HepG2 (cell line): ENCODE measurements around the gene TPRN. TPM values are rescaled to one million over a fixed set of nuclear protein-coding genes. Genes with fewer than 3 reads are reported as not detected.

ENCODE experiments used
- AHDC1 ChIP-seq: sonication (generic); formaldehyde crosslinking; IDR thresholded peaks from 2 replicates; pipeline ENCODE4 v1.5.1; 2020; ENCODE audit warnings: mild to moderate bottlenecking, missing genetic modification reagents, borderline replicate concordance
- ATF3 ChIP-seq: sonication (generic); formaldehyde crosslinking; IDR thresholded peaks from 2 replicates; pipeline ENCODE4 v1.4.0; 2020; ENCODE audit warnings: missing genetic modification reagents
- ATF7-NPFF ChIP-seq: sonication (generic); formaldehyde crosslinking; IDR thresholded peaks from 2 replicates; pipeline ENCODE4 v1.8.1; 2023; ENCODE audit warnings: mild to moderate bottlenecking, low read depth, missing genetic modification reagents, moderate library complexity
- CBFB ChIP-seq: sonication (generic); formaldehyde crosslinking; IDR thresholded peaks from 2 replicates; pipeline ENCODE4 v1.4.0; 2020; ENCODE audit warnings: missing genetic modification reagents
- HNRNPK ChIP-seq: fragments of 200-400 bp; formaldehyde crosslinking; IDR thresholded peaks from 2 replicates; pipeline ENCODE4 v1.6.1; 2018; ENCODE audit warnings: low read length, low read depth, moderate library complexity, mild to moderate bottlenecking; ENCODE audit not compliant: poor library complexity, severe bottlenecking
- IRX3 ChIP-seq: sonication (generic); formaldehyde crosslinking; IDR thresholded peaks from 2 replicates; pipeline ENCODE4 v1.8.1; 2023; ENCODE audit warnings: mild to moderate bottlenecking, low read depth, missing genetic modification reagents, borderline replicate concordance
- MED13 ChIP-seq: sonication (generic); formaldehyde crosslinking; IDR thresholded peaks from 2 replicates; pipeline ENCODE4 v1.5.0; 2020; ENCODE audit warnings: missing genetic modification reagents
- NR3C1 ChIP-seq: sonication (generic); formaldehyde crosslinking; IDR thresholded peaks from 2 replicates; pipeline ENCODE4 v1.4.0; 2020; ENCODE audit warnings: missing genetic modification reagents
- POGZ ChIP-seq: sonication (generic); formaldehyde crosslinking; IDR thresholded peaks from 2 replicates; pipeline ENCODE4 v1.4.0; 2020; ENCODE audit warnings: mild to moderate bottlenecking, missing genetic modification reagents
- RARA ChIP-seq: IDR thresholded peaks from 2 replicates; pipeline ENCODE4 v1.6.1; 2016; ENCODE audit warnings: missing genetic modification reagents, missing compliant biosample characterization
- REL ChIP-seq: sonication (generic); formaldehyde crosslinking; conservative IDR thresholded peaks from 2 replicates; pipeline ENCODE4 v1.8.0; 2022; ENCODE audit warnings: mild to moderate bottlenecking, missing genetic modification reagents, moderate library complexity
- SUZ12 ChIP-seq: fragments of 150-350 bp; IDR thresholded peaks from 2 replicates; pipeline ENCODE4 v1.6.1; 2014; ENCODE audit warnings: low read depth, low read length
- TSC22D2 ChIP-seq: sonication (generic); formaldehyde crosslinking; IDR thresholded peaks from 2 replicates; pipeline ENCODE4 v1.5.1; 2020; ENCODE audit warnings: missing genetic modification reagents, mild to moderate bottlenecking, borderline replicate concordance
- ZBTB7A ChIP-seq: sonication (generic); formaldehyde crosslinking; IDR thresholded peaks from 2 replicates; pipeline ENCODE4 v1.8.0; 2022; ENCODE audit warnings: mild to moderate bottlenecking, missing genetic modification reagents
- ZNF234 ChIP-seq: sonication (generic); formaldehyde crosslinking; conservative IDR thresholded peaks from 2 replicates; pipeline ENCODE4 v1.5.1; 2020; ENCODE audit warnings: mild to moderate bottlenecking, missing genetic modification reagents
- ZNF281 ChIP-seq: sonication (generic); formaldehyde crosslinking; IDR thresholded peaks from 2 replicates; pipeline ENCODE4 v1.4.0; 2020; ENCODE audit warnings: missing genetic modification reagents, borderline replicate concordance
- polyA plus RNA-seq, 8 experiments: library from polyadenylated mRNA; depleted of rRNA in 3 of 8; stranded (reverse) in 7 of 8; unstranded in 1 of 8; fragments of >200 nt; fragmentation: Illumina TruSeq in 4 of 8; extraction: Trizol in 4 of 8; gene quantifications; 2 replicates each; pipeline versions ENCODE4 v1.2.1 to v1.2.3, GENCODE V29; 2011 to 2016; ENCODE audit warnings: low read depth in 4 of 8, missing spikeins in 1 of 8, mixed read lengths in 1 of 8; ENCODE audit not compliant: insufficient read depth in 1 of 8
- total RNA-seq, 5 experiments: library from RNA; depleted of rRNA; stranded (reverse); fragments of >200 nt; fragmentation: Illumina TruSeq; extraction: Trizol; gene quantifications; 2 replicates each; pipeline ENCODE4 v1.2.3, GENCODE V29; 2016; ENCODE audit warnings: low read depth in 1 of 5

The TPRN gene
- total and polyA plus RNA-seq, 2 of the 13 experiments (the other 11 are each of a cell fraction or from before 2014, with no cell fraction given), result 10.1 to 19.2 TPM

- TF ChIP-seq REL (peak; percentile 75; the same call in 1 of the 2 replicates), POGZ (CRISPR knock-in tag) (no peak), CBFB (peak; percentile 12; the same call in 1 of the 2 replicates), MED13 (no peak), TSC22D2 (CRISPR knock-in tag) (0 out of 2 replicates have a peak, but pooled peaks have one; percentile 23), IRX3 (CRISPR knock-in tag) (no peak), AHDC1 (CRISPR knock-in tag) (no peak), ATF3 (CRISPR knock-in tag) (no peak), ZBTB7A (CRISPR knock-in tag) (peak; percentile 32), RARA (CRISPR knock-in tag) (no peak), ZNF234 (CRISPR knock-in tag) (no peak), ATF7-NPFF (no peak), ZNF281 (0 out of 2 replicates have a peak, but pooled peaks have one; percentile 28), SUZ12 (no peak), NR3C1 (CRISPR knock-in tag) (no peak), HNRNPK (no peak)
Observed at GRCh38 chr9:137227054-137227852, 26.7 kb upstream of the TPRN start, which contains the start of gene RNF224 (continued).
